Activated CD4-positive, alpha-beta T cell treated with anti-CD3 and anti-CD28 coated beads, Interleukin-2, Interleukin-6, amounts not matched to agents 100 ng/mL and 50 ng/mL, durations not matched to agents 16 hours and 8 hours (primary cell): Measurements from ENCODE around the gene HCFC1R1.

Experiments
- DNase-seq: peaks from one replicate; pipeline ENCODE4 v3.0.0-alpha.2; 2020

Gene HCFC1R1

DNA sequence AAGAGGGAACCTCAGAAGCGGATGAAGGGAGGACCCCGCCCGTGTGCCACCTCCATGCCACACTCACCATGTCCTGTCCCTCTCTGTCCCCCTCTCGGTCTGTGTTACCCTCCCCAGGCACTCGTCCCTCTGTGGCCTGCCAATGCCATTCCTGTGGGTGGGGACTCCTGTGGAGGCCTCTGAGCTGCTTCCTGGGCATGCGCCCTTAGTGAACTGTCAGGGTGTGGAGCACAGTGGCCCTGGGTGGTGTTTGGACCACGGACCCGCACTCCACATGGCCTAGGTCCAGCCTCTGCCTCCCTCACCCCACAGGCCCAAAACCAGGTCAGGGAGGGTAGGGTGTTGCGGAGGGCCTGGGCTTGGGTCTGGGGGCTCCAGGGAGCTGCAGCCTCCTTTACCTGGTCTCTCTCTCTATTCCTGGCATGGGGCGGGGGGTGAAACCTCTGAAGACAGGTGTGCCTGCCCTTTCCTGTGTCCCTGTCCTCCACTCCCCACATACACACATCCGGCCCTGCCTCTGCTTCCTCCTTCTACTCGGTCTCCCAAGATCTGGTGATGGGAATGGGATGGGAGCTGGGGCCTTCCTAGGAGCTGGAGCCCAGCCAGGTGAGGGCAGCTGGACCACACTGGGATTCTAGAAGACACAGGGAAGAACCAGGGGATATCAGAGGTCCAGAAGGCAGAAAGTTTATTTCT is 32.0 kb downstream of the HCFC1R1 start:
- no peak for DNase-seq

DNA sequence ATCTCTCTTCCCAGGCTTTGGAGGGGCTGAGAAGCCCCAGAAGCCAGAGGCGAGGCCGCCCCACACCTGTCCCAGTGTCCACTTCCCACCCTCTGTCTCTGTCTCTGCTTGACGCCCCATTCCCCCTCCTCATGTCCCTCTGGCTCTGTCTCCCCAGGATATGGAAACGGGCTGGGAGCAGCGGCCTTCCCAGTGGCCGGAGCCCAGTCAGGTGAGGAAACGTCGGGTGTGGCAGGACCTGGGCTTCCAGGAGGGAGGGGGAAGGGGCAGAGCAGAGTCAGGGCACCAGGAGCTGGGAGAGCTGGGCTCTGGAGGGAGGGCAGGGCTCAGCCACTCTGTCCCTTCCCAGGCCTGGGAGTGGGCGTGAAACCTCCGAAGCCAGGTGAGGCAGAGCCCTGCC is 32.9 kb downstream of the HCFC1R1 start:
- no peak for DNase-seq

DNA sequence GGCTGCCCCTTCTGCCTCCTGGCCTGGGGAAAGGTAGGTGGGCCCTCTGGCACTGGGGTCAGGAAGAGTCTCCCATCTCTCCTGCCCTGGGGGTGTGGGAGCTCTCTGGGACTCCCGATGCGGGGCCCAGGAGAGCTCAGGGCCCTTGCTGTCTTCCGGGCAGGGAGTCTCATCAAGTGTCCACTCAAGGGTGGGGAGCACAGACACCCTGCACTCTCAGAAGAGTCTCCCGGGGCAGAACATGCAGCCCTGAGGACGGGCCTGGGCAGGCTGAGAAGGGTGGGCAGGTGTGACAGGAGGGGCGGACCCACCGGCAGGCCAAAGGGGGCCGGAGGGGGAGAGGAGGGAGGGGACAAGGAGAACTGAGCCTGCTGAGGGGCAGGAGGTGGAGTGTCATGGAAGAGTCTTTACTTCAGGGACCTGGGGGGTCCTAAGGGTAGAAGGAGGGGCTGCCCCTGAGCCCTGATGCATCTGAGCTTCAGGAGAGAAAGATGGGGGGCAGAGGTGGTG is 35.1 kb downstream of the HCFC1R1 start:
- DNase-seq: no peak

DNA sequence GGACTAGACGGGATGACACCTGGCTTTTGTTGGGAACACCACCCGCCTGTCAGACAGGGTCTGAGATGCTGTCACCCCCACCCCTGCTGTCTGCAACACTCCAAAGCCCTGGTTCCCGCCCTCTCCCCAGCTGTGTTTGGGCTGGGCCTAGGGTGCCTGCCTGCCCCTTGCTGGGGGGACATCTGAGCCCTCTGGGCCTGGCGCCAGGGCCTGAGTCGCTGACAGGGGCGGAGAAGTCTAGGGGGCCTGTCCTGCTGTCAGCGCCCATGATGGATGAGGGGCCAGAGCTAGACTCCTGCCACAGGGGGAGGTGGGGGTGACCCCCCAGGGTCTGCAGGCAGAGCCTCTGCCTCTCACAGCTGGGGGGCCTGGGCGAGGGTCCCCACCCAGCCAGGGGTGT is 35.9 kb downstream of the HCFC1R1 start:
- no peak for DNase-seq

DNA sequence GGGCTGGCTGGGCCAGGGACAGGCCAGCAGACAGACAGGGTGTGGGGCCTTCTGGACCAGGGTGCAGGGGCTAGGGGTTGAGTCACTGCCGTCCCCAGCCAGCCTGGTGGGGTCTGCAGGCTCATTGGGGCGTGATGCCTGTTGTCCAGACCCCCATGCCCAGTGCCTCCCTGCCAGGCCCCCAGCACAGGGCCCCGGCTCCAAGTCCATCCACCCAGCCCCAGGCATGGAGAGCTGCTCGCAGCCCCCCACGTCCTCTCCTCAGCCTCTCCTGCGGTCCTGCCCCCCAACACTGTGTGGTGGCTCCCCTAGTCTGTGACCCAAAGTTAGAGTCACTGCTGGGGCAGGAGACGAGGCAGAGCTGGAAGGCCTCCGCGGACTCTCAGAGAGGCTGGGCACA is 36.5 kb downstream of the HCFC1R1 start:
- no peak for DNase-seq

DNA sequence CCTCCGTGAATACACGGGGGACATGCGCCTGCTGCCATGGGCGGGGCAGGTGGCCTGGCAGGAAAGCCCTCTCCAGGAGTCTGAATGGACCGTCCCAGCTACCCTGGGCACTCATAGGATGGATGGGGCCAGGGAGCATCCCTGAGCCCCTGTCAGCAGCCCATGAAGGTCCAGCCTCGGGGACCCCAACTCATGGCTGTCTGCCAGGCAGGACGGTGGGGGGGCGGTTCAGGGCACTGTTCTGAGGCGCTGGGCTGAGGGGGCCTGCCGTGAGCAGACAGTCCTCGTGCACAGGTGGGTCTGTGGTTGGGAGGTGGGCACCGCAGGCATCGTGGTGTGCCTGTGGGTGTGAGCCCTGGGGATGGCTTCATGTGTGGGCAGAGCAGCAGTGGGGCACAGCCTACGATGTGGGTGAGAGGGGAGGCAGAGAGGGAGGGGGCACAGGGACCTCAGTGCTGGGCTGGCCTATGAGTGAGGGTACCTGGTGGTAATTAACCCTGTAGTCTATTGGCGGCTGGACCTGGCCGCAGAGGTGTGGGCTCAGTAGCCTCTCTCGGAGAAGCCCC is 37.0 kb downstream of the HCFC1R1 start:
- no peak for DNase-seq

DNA sequence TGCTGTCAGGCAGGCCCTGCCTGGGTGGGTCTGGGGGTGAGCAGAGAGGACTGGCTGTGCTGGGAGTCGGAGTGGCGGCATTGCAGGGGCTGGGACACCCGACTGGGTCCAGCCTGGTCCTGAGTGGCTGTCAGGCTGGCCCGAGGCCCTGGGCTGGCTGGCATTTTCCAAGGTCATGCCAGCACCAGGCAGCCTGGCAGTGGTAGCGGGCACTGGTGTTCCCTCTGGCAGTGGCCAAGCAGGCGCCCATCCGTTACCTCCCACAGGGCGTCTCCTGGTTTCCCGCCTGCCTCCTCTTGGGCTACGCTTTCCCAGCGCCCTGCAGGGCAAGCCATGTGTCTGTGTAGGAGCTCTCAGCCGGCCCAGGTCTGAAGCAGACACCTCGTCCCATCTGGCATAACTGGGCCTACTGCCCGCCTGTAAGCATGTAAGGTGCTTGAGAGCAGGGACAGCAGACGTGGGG is 37.8 kb downstream of the HCFC1R1 start:
- DNase-seq: no peak

DNA sequence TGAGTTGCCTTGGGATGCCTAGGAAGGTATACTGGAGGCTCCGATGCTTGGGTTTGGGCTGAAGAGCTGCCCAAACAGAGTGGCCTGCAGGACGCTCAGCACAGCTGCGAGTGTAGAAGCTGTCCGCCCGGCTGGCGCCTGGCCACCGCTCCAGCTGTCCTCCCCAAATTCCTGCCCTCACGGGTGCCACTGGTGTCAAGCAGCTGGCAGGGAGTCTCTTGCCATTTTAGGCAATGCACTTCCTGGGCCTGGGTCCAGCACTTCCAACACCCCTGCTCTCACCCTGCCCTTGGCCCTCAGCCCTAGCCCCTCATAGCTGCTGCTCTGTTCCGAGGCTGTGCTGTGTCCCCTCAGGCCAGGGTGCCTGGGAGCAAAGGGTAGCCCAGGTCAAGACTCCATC is 38.3 kb downstream of the HCFC1R1 start:
- no peak for DNase-seq

DNA sequence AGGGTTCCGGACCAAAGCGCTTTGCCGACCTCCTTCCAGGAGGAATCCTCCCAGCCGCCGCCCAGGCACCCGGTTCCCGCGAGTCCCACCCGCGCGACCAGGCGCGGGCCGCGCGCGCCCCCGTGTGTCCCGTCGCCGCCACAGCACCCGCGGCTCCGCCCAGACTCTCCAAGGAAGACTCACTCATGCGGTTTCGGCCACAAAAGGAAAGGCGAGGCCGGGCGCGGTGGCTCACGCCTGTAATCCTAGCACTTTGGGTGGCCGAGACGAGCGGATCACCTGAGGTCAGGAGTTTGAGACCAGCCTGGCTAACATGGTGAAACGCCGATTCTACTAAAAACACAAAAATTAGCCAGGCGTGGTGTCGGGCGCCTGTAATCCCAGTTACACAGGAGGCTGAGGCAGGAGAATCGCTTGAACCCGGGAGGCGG is 40.0 kb downstream of the HCFC1R1 start:
- peak; percentile 89 for DNase-seq

DNA sequence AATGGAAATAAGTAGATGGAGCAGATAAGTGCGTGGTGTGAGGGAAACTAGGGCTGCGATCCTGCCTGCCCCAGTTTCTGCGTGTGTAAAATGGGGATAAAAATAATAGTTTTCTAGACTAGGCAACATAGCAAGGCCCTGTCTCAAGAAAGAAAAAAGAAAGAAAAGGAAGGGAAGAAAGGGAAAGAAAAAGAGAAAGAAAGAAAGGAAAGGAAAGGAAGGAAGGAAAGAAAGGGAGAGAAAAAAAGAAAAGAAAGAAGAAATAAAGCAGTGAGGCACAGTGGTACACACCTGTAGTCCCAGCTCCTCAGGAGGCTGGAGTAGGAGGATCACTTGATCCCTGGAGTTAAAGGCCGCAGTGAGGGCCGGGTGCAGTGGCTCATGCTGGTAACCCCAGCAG is 41.3 kb downstream of the HCFC1R1 start:
- DNase-seq: no peak

DNA sequence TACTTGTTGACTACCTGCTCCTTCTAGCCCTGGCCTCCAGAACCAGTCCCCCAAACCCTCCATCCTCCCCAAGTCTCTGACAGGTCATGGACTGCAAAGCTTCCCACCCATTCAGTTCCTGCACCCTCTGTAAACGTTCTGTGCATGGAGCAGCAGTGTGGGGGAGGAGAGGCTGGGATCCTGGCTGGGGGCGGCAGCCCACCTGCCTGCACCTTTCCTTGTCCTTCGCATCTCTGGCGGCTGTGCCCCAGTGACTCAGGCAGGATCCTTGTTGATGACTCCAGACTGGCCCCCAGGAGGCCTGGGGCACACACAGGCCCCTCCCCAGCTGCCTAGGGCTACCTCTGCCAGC is 41.9 kb downstream of the HCFC1R1 start:
- DNase-seq: no peak

DNA sequence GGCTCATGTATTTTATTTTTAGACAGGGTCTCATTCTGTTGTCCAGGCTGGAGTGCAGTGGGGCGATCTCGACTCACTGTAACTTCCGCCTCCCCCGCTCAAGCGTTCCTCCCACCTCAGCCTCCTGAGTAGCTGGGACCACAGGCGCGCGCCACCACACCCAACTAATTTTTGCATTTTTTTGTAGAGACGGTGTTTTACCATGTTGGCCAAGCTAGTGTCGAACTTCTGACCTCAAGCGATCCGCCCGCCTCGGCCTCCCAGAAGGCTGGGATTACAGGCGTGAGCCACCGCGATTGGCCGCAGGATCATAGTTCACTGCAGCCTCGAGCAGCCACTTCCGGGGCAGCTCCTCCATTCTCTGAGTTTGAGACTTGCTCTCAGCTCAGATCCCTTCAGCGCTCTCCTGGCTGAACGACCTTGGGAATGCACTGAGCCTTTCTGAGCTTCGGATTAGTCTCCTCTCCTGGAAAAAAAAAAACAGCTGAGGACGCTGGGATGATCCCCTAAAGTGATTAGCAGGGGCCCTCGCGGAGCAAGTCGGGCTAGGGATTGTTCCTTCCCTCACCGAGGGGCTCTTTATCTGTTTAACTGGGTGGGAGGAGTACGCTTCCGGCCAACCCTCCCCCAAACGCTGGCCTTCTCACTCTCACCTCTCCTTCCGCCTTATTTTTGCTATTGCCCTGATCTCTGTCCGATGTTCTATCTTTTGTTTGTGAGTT is 42.4 kb downstream of the HCFC1R1 start:
- no peak for DNase-seq

DNA sequence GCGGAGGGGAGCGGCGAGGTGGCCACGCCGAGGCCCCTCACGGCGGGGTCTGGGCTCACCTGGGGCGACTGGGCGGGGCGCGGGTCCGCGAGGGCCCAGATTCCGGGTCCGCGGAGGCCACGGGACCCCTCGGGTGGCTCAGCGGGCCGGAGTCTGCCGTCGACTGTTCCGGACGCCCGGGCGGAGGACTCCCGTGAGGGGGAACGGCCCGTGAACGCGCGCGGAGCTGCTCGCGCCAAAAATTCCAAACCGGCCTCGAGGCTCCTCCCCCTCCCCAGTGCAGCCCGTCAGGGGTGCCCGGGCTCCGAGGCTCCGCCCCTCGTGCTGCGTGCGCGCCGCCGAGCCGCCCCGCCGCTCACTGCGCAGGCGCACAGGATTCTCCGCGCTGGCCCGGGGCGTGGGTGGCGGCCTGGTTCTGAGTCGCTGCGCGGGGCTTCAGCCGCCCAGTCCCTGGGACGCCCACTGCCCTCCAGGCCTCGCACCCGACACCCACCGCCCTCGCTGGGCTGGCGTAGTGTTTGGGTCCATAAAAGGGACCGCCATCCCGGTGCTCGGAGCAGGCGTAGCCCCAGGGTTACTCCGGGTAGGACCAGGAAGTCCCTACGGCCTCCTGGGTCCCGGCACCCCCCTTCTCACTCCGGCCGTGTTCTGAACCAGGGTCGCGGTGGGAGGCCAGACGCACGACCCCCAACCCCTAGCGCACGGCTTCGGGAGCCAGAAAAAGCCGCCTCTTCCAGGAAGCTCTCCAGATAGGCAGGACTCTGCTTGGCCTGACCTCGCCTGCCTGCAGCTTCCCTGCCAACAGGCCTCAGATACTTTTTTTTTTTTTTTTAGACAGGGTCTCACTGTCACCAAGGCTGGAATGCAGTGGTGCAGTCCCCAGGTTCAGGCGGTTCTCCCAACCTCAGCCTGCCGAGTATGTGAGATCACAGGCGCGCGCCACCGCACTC is 43.2 kb downstream of the HCFC1R1 start, which contains the start of gene PKMYT1:
Gene PKMYT1, minus strand, starts transcription at position 220 of the 950 bp plus-strand sequence. CDS start 789 bp downstream, outside the sequence.
- peak; percentile 97 for DNase-seq

DNA sequence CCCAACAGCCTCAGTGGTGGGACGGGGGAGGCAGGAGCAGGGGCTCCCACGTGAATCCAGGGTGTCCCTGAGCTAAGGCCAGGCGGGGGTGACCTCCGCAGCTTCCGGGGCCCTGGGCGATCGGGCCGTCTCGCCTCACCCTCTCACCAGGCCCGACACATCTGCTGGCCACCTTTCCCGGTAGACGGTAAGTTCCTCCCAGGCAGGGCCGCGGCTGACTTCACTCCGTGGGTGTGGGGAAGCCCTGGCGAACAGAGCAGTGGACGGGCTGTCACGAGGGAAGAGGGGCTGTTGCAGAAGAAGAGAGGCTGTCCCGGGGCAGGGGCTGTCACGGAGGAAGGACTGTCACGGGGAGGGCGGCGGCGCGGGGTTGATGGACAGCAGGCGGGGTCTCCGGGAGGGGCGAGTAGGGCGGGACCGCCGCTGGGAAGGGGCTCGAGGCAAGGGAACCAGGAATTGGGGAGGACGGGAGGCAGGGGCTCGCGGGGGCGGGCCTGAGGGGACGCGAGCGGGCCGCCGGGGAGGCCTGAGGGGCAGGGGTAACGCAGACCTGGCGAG is 44.0 kb downstream of the HCFC1R1 start:
- DNase-seq: peak; percentile 50

DNA sequence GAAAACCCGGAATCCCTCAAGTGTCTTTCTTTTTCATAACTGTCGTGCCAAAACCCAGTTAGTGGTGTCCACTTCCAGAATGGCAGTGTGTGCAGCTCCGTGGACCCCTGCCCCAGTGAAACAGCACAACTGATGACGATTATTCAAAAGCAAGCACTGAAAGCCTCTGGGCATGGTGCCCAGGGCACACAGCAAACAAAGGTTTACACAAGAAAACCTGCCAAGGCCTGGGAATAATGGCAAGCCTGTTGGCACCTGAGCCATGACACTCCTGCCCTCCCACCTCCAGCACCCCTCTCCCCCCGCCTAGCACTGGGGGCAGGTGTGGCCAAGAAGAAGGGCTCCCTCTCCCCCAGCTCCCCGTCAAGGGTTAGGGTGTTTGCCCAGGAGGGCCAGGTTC is 46.3 kb downstream of the HCFC1R1 start:
- DNase-seq: no peak

DNA sequence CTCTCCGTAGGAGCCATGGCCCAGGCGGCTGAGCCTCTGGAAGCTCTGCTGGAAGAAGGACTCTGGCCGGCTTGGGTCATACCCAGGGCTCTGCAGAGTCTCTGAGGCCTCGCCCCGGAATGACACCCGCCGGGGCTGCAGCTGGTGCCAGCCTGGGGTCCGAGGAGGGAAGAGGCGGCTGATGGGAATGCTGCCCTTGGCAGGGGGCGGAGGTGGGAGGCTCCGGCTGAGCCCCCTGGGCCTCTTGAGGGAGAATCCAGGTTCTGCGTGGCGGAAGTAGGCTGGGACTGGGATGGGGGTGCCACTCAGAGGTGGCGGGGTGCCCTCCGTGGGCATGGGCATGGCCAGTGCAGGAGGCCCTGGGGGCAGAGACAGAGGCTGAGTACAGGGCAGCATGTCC is 47.1 kb downstream of the HCFC1R1 start:
- DNase-seq: no peak

DNA sequence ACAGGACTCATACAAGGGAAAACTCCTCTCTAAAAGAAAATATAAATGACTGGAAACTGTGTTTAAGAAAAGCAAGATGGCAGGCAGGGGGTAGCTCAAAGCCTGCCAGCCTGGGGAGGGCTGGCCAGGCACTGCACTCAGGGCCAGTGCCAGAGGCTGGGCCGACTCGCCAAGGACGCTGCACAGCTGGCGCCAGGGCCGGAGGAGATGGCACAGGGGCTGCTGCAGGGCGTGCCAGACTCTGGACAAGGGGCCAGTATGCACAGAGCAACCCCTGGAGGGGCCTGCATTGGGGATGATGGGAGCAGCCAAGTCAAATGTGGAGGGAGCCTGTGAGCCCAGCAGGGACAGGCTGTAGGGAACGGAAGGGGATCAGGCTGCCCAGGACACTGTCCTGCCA is 47.5 kb downstream of the HCFC1R1 start:
- DNase-seq: no peak

DNA sequence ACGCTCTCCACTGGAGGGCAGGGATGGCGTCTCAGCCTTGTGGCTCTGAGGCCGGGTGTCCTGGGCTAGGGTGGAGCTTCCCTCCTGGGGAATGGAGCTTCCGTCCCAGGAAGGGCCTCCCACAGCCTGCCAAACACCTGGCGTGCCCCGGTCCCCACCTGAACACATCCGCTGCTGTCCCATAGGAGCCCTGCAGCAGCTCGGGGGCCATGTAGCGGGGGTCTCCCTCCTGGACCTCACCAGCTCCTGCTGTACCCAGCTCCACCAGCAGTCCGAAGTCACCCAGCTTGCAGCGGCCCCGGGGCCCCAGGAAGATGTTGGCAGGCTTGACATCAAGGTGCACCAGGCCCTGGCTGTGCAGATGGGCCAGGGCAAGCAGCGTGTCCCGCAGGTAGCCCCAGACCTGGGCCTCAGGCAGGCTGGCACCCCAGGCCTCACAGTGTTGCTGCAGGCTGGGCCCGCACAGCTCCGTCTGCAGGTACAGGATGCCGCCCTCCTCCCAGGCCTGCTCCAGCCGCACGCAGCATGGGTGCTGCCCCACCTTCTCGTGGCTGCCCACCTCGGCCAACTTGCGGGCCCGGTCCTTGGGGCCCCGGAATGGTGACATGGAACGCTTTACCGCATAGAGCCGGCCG is 48.5 kb downstream of the HCFC1R1 start:
- DNase-seq: no peak

DNA sequence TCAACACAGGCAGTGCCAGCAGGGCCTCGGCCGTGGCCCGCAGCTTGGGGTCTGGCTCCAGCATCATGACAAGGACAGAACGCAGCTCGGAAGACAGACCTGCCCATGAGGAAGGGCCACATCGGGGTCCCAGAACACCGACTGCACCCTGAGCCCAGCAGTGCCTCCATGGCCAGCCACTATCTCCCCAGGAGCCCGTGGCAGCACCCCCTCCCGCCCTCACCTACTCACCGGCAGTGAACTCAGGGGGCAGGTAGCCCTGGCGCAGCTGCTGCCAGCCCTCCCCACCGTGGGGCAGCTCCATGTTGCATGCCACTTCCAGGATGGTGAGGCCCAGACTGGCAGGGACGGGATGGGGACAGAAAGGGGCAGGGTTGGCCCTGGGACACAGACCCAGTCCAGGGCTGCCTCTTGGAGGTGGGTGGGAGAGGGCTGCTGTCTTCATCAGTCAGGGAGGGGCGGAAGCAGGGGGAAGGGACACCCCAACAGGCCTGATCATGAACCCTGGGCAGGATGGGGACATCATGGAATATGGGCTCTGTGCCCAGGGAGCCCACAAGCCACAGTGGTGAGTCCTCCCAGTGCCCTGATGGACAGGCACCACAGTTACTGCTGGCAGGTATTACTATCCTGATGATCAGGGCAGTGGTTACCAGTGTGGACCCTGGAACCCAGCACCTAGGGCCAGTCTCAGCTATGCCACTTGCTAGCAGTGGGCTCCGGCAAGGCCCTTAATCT is 49.3 kb downstream of the HCFC1R1 start:
- no peak for DNase-seq

DNA sequence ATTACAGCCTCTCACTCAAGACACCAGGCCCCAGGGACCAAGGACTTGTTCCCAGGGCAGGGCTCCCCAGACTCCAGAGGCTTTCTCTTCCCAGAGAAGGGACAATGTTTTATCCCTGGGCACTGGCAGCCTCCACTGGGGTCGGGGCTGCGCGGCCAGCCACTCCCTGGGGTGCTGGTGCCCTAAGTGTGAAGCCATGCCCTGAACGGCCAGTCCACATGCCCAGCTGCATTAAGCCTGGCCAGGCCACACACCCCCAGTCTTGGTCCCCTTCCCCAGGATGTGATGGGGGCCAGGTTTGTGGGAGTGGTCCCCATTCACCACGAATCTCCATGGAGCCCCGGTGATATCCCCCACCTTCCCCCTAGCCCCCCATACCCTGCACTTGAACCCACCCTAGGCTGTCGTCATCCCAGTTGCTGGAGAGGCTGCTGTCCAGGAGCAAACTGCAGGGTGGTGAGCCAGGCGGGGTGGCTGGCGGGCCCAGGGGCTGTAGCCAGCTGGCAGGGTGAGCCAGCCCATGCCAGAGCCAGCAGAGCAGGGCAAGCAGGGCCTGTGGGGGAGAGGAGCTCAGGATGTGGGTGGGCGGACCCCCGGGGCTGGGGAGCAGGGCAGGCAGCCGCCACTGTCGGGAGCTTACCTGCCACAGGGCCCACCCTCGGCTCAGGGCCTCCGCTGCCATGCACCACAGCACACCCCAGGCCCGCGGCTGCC is 50.0 kb downstream of the HCFC1R1 start:
- no peak for DNase-seq

DNA sequence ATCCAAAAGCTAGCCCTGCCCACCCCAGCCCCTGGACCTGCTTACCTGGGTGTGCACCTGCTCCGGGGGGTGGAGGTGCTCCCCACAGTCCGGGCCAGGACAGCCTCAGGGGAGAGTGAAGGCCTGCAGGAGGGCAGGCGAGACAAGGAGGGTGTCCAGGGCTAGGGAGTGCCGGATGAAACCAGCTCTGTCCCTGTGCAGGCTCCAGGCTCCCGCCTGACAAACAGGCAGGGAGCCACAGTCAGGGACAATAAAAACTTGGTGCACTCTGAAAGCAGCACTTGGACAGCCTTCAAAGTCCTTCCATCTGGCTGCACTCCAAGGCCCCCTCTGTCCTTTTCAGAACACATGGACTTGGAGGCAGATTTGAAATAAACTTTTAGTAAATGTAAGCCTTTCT is 50.6 kb downstream of the HCFC1R1 start:
- no peak for DNase-seq
